Measurements from ENCODE around the gene A1BG.

GRCh38 chr19:58392945-58393724 lies 39.8 kb upstream of the A1BG start:
- TF ChIP-seq POLR2A (IDR thresholded peaks at IDR 0.05) (no peak), CTCF (IDR thresholded peaks at IDR 0.05) (no peak)

Data from tibial nerve (tissue), 3 donors.